ENCODE results near the gene SOX6. TPM values are rescaled to one million over a fixed set of nuclear protein-coding genes. Genes with fewer than 3 reads are reported as not detected.

Gene SOX6
- total and polyA plus RNA-seq, 12 donors, result 0.71 to 13.9 (median 6.7) TPM

- no peaks in the 10 kb centered on the region for H3K4me1 ChIP-seq (replicated peaks in 1 of 2)
- no peaks in the 10 kb centered on the region for H3K9me3 ChIP-seq (replicated peaks in 1 of 3)
- no peak overlapping the region for H3K4me3 ChIP-seq
- 73 to 87% (median 83%) methylated on average over 3 of the region's 3 CpGs for WGBS, 4 donors
- H3K36me3 ChIP-seq (replicated peaks in 1 of 2), result no peaks in the 10 kb centered on the region
- no peak overlapping the region for H3K27ac ChIP-seq
- DNase-seq, result no peak
- intact Hi-C loops (cut with DNase I), result no loop called here
- H3K27me3 ChIP-seq, result no peaks in the 10 kb centered on the region
- TF ChIP-seq POLR2A (IDR thresholded peaks at IDR 0.05) (no peak), CTCF (IDR thresholded peaks at IDR 0.05) (no peak)
Measured at GRCh38 chr11:16098526-16099205, 257.7 kb downstream of the SOX6 start.

- WGBS, 4 donors, result 81 to 100% (median 88%) methylated on average over 2 of the region's 2 CpGs
- H3K9me3 ChIP-seq (replicated peaks in 1 of 3), result no peaks in the 10 kb centered on the region
- TF ChIP-seq POLR2A (IDR thresholded peaks at IDR 0.05), result no peak
- no peak for TF ChIP-seq CTCF (IDR thresholded peaks at IDR 0.05)
- H3K36me3 ChIP-seq (replicated peaks in 1 of 2), result no peaks in the 10 kb centered on the region
- no peak overlapping the region for H3K27ac ChIP-seq
- intact Hi-C loops (cut with DNase I), result no loop called here
- no peaks in the 10 kb centered on the region for H3K27me3 ChIP-seq
- no peaks in the 10 kb centered on the region for H3K4me1 ChIP-seq (replicated peaks in 1 of 2)
- no peak overlapping the region for H3K4me3 ChIP-seq
- DNase-seq, result no peak
Measured at GRCh38 chr11:16097543-16097942, 258.8 kb downstream of the SOX6 start.

GRCh38 chr11:16096336-16096735 lies 260.0 kb downstream of the SOX6 start:
- Histone ChIP-seq H3K36me3 (replicated peaks in 1 of 2) (no peaks in the 10 kb centered on the region), H3K4me1 (replicated peaks in 1 of 2) (no peaks in the 10 kb centered on the region), H3K4me3 (no peak overlapping the region), H3K27me3 (no peaks in the 10 kb centered on the region), H3K27ac (no peak overlapping the region), H3K9me3 (replicated peaks in 1 of 3) (no peaks in the 10 kb centered on the region)
- intact Hi-C loops (cut with DNase I), result no loop called here
- DNase-seq, result no peak
- TF ChIP-seq POLR2A (IDR thresholded peaks at IDR 0.05), result no peak
- no peak for TF ChIP-seq CTCF (IDR thresholded peaks at IDR 0.05)
- 85 to 95% (median 91%) methylated on average over 2 of the region's 2 CpGs for WGBS, 4 donors

- Histone ChIP-seq H3K36me3 (replicated peaks in 1 of 2) (no peaks in the 10 kb centered on the region), H3K27ac (no peak overlapping the region), H3K4me1 (replicated peaks in 1 of 2) (no peaks in the 10 kb centered on the region), H3K4me3 (no peak overlapping the region), H3K27me3 (no peaks in the 10 kb centered on the region), H3K9me3 (replicated peaks in 1 of 3) (no peaks in the 10 kb centered on the region)
- no peak for DNase-seq
- intact Hi-C loops (cut with DNase I), result no loop called here
- no peak for TF ChIP-seq CTCF (IDR thresholded peaks at IDR 0.05)
- TF ChIP-seq POLR2A (IDR thresholded peaks at IDR 0.05), result no peak
- WGBS, 4 donors, result 78 to 91% (median 80%) methylated on average over 1 of the region's 1 CpG
Measured at GRCh38 chr11:16095756-16096155, 260.6 kb downstream of the SOX6 start.
